Measurements from ENCODE around the gene WIZ.
A peak's percentile ranks its signal among the peaks of the same experiment; 100 is the strongest.
"Not testable (repeated sequence)": the region's sequence is repeated elsewhere in the genome, so short reads cannot be mapped to it uniquely, and the experiment has no call there.

Gene WIZ

DNA sequence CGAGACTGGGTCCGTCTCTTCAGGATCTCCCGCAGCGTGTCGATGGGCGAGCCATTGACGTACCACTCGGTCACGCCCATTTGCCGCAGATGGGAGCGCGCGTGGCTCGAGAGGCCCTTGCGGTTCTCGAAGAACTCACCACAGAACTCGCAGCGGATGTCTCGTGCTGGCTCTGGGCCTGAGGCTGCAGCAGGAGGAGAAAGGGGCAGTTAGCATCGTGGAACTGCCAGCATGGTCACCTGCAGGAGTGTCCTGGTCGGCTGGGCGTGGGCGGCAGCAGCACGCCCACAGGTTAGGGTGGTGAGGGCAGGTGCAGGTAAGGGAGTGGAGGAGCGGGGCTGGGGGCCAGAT is 22.4 kb downstream of the WIZ start:
- DNase-seq, result no peak

DNA sequence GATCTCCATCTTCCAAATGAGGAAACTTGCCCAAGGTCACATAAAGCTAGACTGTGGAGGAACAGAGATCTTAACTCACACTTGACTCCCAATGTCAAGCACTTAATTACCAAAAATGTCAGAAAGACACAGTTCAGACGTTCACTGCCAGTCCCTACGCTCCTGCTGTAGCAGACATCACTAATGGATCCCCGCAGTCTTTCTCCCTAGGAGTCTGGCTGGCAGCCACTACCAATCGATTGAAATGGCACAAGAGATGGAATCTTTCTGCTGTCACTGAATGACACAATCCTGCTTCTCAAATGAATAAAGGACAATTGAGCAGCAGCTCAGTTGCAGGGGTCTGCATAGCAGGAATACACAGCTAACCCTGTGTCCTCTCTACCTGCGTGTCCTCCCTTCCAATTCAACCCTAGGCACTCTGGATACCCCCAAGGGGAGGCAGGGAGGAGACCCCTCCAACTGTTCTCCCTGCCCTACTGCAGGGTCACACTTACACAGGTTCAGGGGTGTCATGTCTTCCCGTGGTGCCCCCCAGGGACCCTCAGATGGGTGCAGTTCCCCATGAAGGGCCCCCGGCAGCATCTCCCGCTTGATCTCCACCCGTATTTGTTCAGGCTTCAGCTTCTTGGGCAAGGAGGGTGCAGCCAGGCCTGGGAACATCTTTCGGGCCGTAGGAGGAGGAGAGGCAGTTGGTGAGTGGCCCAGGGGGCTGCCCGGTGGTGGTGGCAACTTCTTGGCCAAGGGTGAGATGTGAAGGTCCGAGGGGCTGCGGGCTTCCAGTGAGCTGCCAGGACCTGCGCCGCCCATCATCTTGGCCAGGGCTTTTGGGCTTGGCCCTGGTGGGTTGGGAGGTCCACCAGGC is 23.0 kb downstream of the WIZ start:
- no peak for DNase-seq

GRCh38 chr19:15425321-15425950 is 24.3 kb downstream of the WIZ start:
- no peak for DNase-seq

GRCh38 chr19:15424692-15425272 is 25.0 kb downstream of the WIZ start:
- no peak for DNase-seq

DNA sequence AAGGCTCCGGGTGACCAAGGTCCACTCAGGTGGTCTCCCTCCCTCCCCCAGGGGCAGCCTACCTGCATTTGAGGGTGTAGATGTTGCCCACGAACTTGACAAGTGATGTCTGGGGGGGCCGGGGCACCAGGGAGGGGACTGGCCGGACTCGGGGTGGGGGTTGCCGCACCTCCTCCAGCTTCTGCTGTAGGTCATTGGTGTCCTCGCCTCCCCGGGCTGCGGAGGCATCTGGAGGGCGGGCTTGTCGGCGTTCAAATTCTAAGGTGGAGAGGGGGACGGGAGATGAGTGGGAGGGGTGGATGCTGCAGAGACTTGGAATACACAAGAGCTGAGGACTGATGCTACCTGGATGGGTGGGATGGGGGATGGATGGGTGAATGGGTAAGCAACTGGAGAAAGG is 25.6 kb downstream of the WIZ start:
- no peak for DNase-seq

GRCh38 chr19:15423130-15423529 is 26.6 kb downstream of the WIZ start:
- DNase-seq, result no peak

DNA sequence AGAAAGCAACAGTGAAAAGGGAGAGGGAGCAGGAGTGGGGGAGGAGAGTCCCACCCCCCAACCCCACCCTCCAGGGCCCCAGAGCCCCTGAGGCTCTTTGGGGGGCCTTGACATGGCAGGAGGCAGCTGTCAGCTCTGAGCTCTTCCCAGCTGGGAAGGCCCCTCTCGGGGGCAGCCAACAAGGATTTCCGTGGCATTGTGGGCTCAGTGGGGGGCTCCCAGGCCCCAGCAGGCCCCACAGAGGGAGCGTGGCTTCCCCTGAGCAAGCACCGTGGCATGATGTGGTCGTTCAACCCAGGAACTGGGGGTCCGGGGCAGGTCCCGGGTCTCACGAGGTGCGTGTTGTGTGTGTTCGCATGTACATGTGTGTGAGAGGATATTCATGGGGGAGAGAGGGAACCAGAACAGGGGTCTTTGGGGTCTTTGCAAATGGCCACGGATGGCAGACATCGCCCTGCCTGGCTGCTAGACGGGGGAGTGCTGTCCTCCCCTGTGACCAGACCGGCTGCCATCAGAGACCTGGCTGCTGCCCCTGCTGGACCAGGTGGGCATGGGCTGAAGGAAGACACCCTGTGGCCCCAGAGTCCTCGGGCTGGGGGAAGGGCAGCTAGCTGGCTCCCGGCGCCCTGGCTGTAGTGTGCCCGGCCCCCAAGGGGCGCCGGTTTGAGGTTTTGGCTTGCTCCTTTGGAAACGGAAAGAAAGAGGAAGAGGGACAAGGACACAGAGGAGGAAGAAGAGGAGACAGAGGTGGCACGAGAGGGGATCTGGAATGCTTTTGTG is 27.3 kb downstream of the WIZ start:
- DNase-seq, result no peak

DNA sequence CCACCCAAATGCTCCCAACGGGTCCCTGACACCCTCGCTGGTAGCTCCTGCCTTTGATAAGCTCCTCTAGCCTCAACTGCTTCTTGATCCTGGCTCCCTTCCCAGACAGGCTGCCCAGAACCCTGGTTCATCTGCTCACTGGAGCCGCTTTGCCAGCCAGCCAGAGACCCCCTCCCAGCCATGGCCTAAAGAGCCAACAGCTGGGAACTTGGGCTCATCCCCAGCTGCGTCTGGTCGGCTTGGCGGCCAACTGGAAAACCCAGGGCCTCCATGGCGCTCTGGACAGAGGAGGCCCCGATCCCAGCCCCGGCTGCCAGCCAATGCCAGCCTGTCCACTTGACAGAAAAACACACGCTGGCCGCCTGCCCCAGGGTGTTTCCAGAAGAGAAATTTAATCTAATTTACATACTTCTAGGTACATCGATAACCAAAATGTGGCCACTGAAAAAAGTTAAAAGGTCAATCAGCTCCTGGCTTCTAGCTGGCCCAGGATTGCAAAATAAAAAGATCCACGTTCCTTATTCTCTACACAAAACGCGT is 28.0 kb downstream of the WIZ start:
- no peak for DNase-seq

DNA sequence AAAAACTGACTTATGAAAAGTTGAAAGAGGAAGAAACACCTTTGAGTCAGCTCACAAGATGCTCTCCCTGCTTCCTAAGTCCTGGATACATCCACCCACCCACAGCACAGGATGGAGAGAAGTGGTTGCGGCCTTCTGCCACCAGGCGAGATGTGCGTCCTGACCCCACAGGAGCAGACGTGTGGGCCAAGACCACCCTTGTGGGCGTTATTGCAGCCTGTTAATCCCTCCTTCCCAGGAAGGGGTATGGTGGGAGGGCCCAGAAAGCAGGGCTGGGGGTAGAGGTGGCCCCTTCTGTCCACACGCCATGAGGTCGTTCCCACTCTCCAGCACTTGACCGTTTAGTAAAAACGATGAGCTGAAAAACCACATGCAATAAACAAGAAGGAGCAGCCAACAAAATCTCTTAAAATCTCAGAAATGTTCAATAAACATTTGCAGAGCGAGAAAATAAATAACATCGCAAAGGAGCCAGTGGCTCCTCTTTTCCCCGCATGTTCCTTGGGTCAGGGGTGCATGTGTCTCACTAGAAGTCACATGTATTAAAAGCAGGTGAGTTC is 28.5 kb downstream of the WIZ start:
- no peak for DNase-seq

DNA sequence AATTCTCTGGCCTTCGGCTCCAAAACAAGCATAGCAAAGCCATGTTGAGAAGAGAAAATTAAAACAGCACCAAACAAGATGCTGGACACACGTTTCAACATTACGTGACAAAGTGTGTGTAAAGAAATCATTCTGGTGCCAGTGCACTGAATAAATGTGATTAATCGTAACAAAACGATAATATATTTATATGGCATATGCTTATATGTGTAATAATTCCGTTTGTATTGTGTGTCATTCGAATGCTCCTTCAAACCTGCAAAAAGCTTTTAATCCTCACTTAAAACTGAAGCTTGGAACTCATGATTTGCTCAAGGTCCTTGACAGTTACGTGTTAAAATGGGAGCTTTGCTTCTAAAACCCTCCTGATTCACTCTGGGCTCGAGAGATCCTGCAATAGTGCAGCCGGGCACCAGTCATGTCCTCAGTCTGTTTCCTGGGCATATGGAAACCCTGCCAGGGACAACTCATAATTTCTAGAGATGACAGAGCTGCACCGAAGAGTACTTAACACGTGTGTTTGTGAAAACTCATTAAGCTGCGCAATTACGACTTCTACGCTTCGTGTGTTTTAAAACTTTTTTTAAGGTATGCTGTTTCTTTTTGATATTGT is 30.2 kb downstream of the WIZ start:
- DNase-seq, result no peak

DNA sequence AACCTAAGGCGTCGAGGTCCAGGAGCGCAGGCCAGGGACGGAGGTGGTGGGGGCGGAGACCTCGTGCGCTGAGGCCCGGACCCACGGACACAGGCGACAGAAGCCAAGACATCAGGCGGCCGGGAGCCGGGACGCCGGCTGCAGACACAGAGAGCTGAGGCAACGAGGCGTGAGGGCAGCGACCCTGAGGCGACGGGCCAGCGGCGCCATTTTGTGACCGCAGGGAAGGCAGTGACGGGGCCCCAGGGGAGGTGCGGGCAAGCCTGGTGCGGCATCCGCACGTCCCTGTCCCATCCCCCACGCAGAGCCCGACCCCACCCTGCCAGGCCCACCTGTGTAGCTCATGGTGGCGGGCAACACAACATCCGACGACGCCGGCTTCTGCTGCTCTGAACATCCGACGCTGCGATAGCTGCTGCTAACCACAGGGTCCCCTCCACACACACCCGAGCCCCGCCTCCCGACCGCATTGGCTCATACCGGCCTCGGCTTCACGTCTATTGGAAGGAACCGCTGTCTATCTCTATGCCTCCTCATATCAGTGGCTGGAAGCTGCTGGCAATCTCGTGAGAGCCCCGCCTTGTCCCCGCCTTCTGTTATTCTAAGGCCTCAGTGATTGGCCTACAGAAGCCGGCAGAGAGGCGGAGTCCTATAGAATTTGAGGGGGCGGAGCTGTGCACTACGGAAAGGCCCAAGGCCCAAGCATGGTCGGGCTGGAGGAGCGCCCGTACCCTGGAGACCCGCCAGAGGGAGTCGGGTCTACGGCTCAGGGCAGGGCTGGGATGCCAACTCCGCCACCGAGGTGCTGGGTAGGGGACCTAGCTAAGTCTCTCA is 31.0 kb downstream of the WIZ start, which contains the start of gene AKAP8L:
AKAP8L (minus strand) TSS at position 410 of the 834 bp plus-strand sequence; CDS start at position 345, 65 bp downstream.
- DNase-seq, result peak; percentile 99

DNA sequence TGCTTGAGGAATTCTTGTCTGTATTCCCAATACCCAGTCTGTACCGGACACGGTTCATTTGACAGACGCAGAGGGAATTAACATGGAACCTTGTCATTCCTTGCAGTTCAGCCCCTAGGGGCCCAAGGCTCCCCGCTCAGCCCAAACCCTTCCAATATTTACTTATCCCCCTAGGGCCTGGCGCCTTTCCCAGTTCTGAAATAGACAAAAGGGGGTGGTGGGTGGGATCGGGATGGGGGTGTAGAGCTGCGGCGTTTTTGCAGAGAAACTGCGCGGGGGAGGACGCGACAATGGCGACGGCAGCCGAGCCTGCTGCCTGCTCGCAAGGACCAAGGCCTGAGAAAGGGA is 31.6 kb downstream of the WIZ start:
- no peak for DNase-seq

DNA sequence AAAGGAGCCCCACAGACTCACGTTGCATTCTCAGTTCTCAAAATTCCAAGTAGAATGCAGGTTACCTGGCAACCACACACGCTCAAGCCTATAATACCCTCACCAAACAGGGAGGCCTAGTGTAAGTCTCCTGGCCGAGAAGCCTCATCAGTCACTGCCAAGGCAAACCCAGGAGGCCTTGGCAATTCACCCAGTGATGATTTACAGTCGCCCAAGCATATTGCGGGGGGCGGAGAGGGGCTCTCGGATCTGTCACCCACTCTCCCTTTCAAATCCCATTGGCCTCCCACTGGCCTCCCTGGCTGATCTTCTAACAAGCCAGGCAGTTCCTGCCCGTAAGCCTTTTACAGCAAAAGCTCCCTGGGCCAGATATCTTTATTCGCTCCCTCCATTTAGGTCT is 32.1 kb downstream of the WIZ start:
- DNase-seq, result no peak

- DNase-seq, result no peak
Measured at GRCh38 chr19:15412832-15413231, 36.9 kb downstream of the WIZ start.

- not testable (repeated sequence) for DNase-seq
Measured at GRCh38 chr19:15411351-15411750, 38.4 kb downstream of the WIZ start.

DNA sequence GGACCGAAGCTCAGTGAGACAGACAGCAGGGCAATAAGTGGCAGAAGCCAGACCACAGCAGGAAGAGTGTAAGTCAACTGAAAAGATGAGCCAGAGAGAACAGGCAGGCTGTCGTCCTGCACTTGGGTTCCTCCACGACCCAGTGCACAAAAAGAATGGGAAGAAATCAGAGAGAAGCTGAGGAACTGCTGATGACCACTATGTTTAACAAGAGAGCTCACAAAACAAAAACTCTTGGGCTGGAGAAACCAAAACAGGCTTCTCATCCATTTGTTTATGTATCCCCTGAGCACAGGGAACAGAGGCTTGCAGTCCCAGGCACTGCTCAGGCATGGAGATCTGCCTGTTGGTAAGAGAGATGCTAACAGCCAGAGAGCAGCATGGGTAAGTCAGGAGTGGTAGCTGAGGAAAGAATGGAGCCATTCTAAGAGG is 45.0 kb downstream of the WIZ start:
- DNase-seq, result no peak

GRCh38 chr19:15404097-15404779 is 45.5 kb downstream of the WIZ start:
- no peak for DNase-seq

- DNase-seq, result no peak
Measured at GRCh38 chr19:15403151-15403531, 46.6 kb downstream of the WIZ start.

DNA sequence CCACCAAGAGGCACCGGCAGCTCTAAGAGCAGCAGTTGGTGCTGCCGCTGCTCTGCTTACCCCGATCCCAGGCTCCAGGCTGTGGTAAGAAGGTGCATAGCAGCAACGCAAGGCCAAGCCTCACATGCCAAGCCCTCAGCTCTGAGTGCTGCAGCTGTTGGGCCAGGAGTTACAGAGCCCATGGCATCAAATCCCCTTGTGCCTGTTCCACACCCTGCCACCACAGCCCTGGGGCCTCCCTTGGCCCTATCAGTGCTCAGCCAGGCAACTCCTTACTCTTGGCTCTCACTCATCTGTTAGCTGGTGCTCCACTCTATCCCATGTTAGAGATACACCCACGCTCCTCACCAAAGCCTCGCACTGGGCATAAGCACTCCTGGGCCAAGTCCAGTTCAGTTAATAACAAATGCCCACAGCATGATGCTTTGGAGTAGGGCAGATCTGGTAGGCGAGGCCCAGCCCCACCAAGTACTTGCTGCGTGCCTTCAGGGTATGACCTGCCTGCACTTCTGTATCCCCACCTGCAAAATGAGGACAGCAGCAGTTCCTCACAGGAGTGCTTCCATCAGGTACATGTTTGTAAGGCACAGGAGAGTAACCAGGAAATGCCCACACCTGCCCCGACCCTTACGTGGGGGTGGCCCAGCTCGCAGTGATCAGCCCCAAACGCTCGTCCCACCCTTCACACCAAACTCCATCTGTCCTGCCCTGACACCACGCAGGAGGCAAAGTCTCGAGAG is 47.2 kb downstream of the WIZ start:
- no peak for DNase-seq

DNA sequence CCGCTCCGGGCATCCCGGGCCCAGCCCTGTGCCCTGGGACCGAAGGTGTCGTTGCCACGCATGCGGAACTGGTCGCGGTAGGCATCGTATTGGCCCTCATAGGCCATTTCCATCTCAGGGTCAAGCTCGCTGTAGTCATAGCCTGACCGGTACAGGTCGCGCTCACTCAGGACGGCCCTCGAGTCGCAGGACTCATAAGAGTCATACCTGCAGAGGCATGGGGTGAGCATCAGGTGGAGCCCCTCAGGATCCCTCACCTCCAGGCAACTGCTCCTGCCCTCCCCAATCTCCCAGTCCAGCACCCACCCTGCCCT is 48.4 kb downstream of the WIZ start:
- no peak for DNase-seq

All from stimulated activated CD4-positive, alpha-beta T cell treated with anti-CD3 and anti-CD28 coated beads, Interleukin-15, amount 100 ng/mL, for 24 hours (primary cell).